ENCODE data around the gene GABRR2. TPM values are rescaled to one million over a fixed set of nuclear protein-coding genes. Genes with fewer than 3 reads are reported as not detected.

Gene GABRR2
- total RNA-seq, 1 donor from 2014 or later = 1.5 TPM

DNA sequence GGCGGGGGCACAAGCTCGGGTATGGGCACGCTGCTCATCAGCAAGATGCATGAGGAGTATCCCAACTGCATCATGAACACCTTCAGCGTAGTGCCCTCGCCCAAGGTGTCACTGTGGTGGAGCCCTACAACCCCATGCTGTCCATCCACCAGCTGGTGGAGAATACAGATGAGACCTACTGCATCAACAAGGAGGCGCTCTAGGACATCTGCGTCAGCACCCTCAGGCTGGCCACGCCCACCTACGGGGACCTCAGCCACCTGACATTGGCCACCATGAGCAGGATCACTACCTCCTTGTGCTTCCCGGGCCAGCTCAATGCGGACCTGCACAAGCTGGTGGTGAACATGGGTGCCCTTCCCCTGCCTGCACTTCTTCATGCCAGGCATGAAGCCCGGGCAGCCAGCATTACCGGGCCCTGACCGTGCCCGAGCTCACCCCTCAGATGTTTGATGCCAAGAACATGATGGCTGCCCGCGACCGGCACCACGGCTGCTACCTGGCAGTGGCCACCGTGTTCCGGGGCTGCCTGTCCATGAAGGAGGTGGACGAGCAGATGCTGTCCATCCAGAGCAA lies 12.8 kb downstream of the GABRR2 start:
- Histone ChIP-seq H3K4me1 (peaks cover 19% of the 10 kb centered on the region), H3K9me3 (no peaks in the 10 kb centered on the region), H3K27me3 (no peaks in the 10 kb centered on the region), H3K36me3 (no peaks in the 10 kb centered on the region), H3K27ac (no peak overlapping the region), H3K4me3 (no peak overlapping the region)
- intact Hi-C loops (cut with DNase I) = no loop called here
- TF ChIP-seq POLR2A (IDR thresholded peaks at IDR 0.05) = no peak
- no peak for TF ChIP-seq POLR2AphosphoS5 (IDR thresholded peaks at IDR 0.05; ENCODE audit: insufficient read depth in 1 of 2, low read depth in 1 of 2)
- TF ChIP-seq, protein P1, sequence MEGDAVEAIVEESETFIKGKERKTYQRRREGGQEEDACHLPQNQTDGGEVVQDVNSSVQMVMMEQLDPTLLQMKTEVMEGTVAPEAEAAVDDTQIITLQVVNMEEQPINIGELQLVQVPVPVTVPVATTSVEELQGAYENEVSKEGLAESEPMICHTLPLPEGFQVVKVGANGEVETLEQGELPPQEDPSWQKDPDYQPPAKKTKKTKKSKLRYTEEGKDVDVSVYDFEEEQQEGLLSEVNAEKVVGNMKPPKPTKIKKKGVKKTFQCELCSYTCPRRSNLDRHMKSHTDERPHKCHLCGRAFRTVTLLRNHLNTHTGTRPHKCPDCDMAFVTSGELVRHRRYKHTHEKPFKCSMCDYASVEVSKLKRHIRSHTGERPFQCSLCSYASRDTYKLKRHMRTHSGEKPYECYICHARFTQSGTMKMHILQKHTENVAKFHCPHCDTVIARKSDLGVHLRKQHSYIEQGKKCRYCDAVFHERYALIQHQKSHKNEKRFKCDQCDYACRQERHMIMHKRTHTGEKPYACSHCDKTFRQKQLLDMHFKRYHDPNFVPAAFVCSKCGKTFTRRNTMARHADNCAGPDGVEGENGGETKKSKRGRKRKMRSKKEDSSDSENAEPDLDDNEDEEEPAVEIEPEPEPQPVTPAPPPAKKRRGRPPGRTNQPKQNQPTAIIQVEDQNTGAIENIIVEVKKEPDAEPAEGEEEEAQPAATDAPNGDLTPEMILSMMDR (IDR thresholded peaks at IDR 0.05) = no peak
- DNase-seq (ENCODE audit: extremely low spot score in 2 of 2) = no peak

DNA sequence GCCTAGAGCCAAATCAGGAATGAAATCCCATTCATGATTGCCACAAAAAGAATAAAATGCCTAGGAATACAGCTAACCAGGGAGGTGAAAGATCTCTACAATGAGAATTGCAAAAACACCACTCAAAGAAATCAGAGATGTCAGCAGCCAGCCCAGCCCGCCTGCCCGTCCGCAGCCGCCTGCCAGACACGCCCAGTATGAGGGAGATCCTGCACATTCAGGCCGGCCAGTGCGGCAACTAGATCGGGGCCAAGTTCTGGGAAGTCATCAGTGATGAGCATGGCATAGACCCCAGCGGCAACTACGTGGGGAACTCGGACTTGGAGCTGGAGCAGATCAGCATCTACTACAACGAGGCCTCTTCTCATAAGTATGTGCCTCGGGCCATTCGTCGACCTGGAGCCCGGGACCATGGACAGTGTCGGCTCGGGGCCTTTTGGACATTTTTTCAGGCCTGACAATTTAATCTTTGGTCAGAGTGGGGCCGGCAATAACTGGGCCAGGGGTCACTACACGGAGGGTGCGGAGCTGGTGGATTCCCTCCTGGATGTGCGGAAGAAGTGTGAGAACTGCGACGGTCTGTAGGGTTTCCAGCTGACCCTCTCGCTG lies 13.4 kb downstream of the GABRR2 start:
- intact Hi-C loops (cut with DNase I) = no loop called here
- Histone ChIP-seq H3K9me3 (no peaks in the 10 kb centered on the region), H3K4me3 (no peak overlapping the region), H3K36me3 (no peaks in the 10 kb centered on the region), H3K4me1 (peaks cover 19% of the 10 kb centered on the region), H3K27ac (no peak overlapping the region), H3K27me3 (no peaks in the 10 kb centered on the region)
- TF ChIP-seq POLR2AphosphoS5 (IDR thresholded peaks at IDR 0.05; ENCODE audit: insufficient read depth in 1 of 2, low read depth in 1 of 2) (no peak), POLR2A (IDR thresholded peaks at IDR 0.05) (no peak)
- TF ChIP-seq, protein P1 (IDR thresholded peaks at IDR 0.05) = no peak
- DNase-seq (ENCODE audit: extremely low spot score in 2 of 2) = no peak

DNA sequence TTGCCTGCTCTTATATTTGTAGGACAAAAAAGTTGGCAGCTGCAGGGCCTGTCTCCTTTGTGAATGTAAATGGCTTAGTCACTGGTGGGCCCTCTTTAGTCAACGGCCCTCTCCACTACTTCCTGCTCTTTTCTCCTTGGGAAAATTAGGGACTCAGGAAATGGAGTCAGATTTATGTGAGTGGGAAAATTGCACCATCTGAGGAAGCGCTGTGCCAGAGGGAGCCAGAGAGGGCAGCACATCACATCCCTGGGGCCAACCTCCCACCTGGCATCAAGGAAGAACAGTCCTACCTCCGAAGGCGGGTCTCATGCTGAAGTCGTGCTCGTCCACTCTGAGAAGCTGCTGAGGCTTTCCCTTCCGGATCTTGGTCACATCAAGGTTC lies 15.6 kb downstream of the GABRR2 start:
- no peak for DNase-seq (ENCODE audit: extremely low spot score in 2 of 2)
- Histone ChIP-seq H3K4me1 (peaks cover 19% of the 10 kb centered on the region), H3K36me3 (no peaks in the 10 kb centered on the region), H3K9me3 (no peaks in the 10 kb centered on the region), H3K27ac (no peak overlapping the region), H3K27me3 (no peaks in the 10 kb centered on the region), H3K4me3 (no peak overlapping the region)
- TF ChIP-seq POLR2AphosphoS5 (IDR thresholded peaks at IDR 0.05; ENCODE audit: insufficient read depth in 1 of 2, low read depth in 1 of 2) = no peak
- TF ChIP-seq, protein P1 (IDR thresholded peaks at IDR 0.05) = no peak
- intact Hi-C loops (cut with DNase I) = no loop called here

DNA sequence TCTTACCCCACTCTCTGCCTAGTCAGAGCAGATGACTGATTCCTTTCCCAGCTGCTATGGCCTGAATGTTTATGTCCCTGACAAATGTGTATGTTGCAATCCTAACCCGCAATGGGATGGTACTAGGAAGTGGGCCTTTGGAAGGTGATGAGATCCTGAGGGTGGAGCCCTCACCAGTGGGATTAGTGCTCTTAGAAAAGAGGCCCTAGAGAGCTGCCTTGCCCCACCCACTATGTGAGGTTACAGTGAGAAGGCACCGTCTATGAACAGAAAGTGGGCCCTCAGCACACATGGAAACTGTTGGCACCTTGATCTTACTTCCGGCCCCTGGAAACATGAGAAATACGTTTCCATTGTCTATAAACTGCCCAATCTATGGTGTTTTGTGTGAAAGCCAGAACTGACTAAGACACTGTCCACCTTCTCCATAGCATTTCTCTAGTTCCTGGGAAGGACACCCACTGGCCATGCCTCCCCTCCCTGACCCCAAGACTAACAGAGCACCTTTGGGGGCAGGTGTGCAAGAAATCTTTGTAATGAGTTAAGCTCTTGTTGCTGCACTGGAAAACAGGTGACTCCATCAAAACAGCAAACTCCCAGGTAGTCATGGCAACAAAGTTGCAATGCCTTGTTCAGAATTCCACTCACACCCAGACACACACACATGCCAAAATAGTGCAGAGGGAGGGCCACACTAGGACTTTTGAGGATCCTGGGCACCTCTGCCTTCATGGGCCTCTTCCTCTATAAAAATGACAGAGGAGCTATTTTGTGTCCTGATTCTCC lies 16.2 kb downstream of the GABRR2 start:
- intact Hi-C loops (cut with DNase I) = no loop called here
- Histone ChIP-seq H3K27me3 (no peaks in the 10 kb centered on the region), H3K4me3 (no peak overlapping the region), H3K36me3 (no peaks in the 10 kb centered on the region), H3K4me1 (peaks cover 19% of the 10 kb centered on the region), H3K27ac (no peak overlapping the region), H3K9me3 (no peaks in the 10 kb centered on the region)
- TF ChIP-seq, protein P1 (IDR thresholded peaks at IDR 0.05) = no peak
- TF ChIP-seq POLR2A (IDR thresholded peaks at IDR 0.05) (no peak), POLR2AphosphoS5 (IDR thresholded peaks at IDR 0.05; ENCODE audit: insufficient read depth in 1 of 2, low read depth in 1 of 2) (no peak)
- no peak for DNase-seq (ENCODE audit: extremely low spot score in 2 of 2)

All from vagina (tissue), 2 donors.